Measurements from ENCODE around the gene CXCR5.

CXCR5 gene

GRCh38 chr11:118914178-118914918 is 30.7 kb downstream of the CXCR5 start:
- peak; percentile 50 for DNase-seq

GRCh38 chr11:118914987-118915386 is 31.3 kb downstream of the CXCR5 start:
- DNase-seq, result no peak

GRCh38 chr11:118915396-118915795 is 31.7 kb downstream of the CXCR5 start:
- DNase-seq, result no peak

- DNase-seq, result no peak
Observed at GRCh38 chr11:118915941-118916841, 32.5 kb downstream of the CXCR5 start.

GRCh38 chr11:118916842-118917388 is 33.2 kb downstream of the CXCR5 start:
- no peak for DNase-seq

- DNase-seq, result no peak
Observed at GRCh38 chr11:118917481-118918127, 33.9 kb downstream of the CXCR5 start.

GRCh38 chr11:118918128-118918685 is 34.5 kb downstream of the CXCR5 start:
- DNase-seq, result no peak

- DNase-seq, result no peak
Observed at GRCh38 chr11:118918686-118919280, 35.1 kb downstream of the CXCR5 start.

GRCh38 chr11:118921121-118921928 is 37.6 kb downstream of the CXCR5 start:
- DNase-seq, result no peak

GRCh38 chr11:118921929-118922744 is 38.4 kb downstream of the CXCR5 start:
- no peak for DNase-seq

GRCh38 chr11:118922745-118923627 is 39.3 kb downstream of the CXCR5 start:
- no peak for DNase-seq

- no peak for DNase-seq
Observed at GRCh38 chr11:118923721-118924587, 40.3 kb downstream of the CXCR5 start.

- no peak for DNase-seq
Observed at GRCh38 chr11:118924591-118925585, 41.2 kb downstream of the CXCR5 start.

- no peak for DNase-seq
Observed at GRCh38 chr11:118927554-118928100, 43.9 kb downstream of the CXCR5 start.

GRCh38 chr11:118928101-118928869 is 44.6 kb downstream of the CXCR5 start:
- peak; percentile 93 for DNase-seq

GRCh38 chr11:118928870-118929500 is 45.3 kb downstream of the CXCR5 start:
- DNase-seq, result no peak
